Spleen (tissue), 13 donors: ENCODE data around the gene TMEM215. TPM values are rescaled to one million over a fixed set of nuclear protein-coding genes. Genes with fewer than 3 reads are reported as not detected.
A peak's percentile ranks its signal among the peaks of the same experiment; 100 is the strongest.

Experiments used
- DNase-seq: peaks from one replicate; pipeline ENCODE4 v3.0.0-alpha.2; 2020
- H3K27ac ChIP-seq, 8 donors: fragments of 200-600 bp; sonication (generic) in 7 of 8; 1 replicate in 4 of 8; 2 replicates in 4 of 8; pipeline versions ENCODE4 v1.5.0 to v1.8.0; 2016 to 2021; ENCODE audit warnings: inconsistent platforms in 4 of 8, mild to moderate bottlenecking in 4 of 8, moderate library complexity in 1 of 8
- H3K27me3 ChIP-seq, 7 donors: fragments of 200-600 bp; sonication (generic) in 6 of 7; replicated peaks in 1 of 7; 1 replicate in 4 of 7; 2 replicates in 3 of 7; pipeline versions ENCODE4 v1.5.0 to v1.8.0; 2016 to 2021; ENCODE audit warnings: inconsistent platforms in 3 of 7, mild to moderate bottlenecking in 1 of 7
- H3K36me3 ChIP-seq, 6 donors: fragments of 200-600 bp; sonication (generic) in 5 of 6; 1 replicate in 4 of 6; 2 replicates in 2 of 6; pipeline versions ENCODE4 v1.5.0 to v1.8.0; 2016 to 2021; ENCODE audit warnings: inconsistent platforms in 2 of 6
- H3K4me1 ChIP-seq, 6 donors: fragments of 200-600 bp; sonication (generic) in 5 of 6; 1 replicate in 3 of 6; 2 replicates in 3 of 6; pipeline versions ENCODE4 v1.5.0 to v1.8.0; 2016 to 2021; ENCODE audit warnings: inconsistent platforms in 3 of 6
- H3K4me3 ChIP-seq, 8 donors: fragments of 200-600 bp; sonication (generic) in 7 of 8; 1 replicate in 4 of 8; 2 replicates in 4 of 8; pipeline versions ENCODE4 v1.5.0 to v1.8.0; 2016 to 2021; ENCODE audit warnings: inconsistent platforms in 4 of 8, mild to moderate bottlenecking in 4 of 8, moderate library complexity in 2 of 8
- H3K9me3 ChIP-seq, 8 donors: fragments of 200-600 bp; sonication (generic) in 7 of 8; 1 replicate in 4 of 8; 2 replicates in 4 of 8; pipeline versions ENCODE4 v1.5.0 to v1.8.0; 2016 to 2021; ENCODE audit warnings: inconsistent platforms in 4 of 8
- CTCF ChIP-seq, 11 experiments: fragments of 200-600 bp in 7 of 11; fragments of 450-650 bp in 4 of 11; sonication (generic) in 4 of 11; IDR thresholded peaks in 8 of 11; conservative IDR thresholded peaks in 3 of 11; 1 replicate in 7 of 11; 2 replicates in 4 of 11; pipeline versions ENCODE4 v1.4.0 to v1.8.0; 2016 to 2021; ENCODE audit warnings: antibody characterized with exemption in 11 of 11, inconsistent platforms in 4 of 11, mild to moderate bottlenecking in 1 of 11
- POLR2A ChIP-seq, 3 donors: fragments of 450-650 bp; IDR thresholded peaks; one replicate each; pipeline ENCODE4 v1.5.1; 2017; ENCODE audit warnings: antibody characterized with exemption in 3 of 3, mild to moderate bottlenecking in 1 of 3
- POLR2AphosphoS5 ChIP-seq, 3 donors: sonication (generic); formaldehyde crosslinking; IDR thresholded peaks; one replicate each; pipeline ENCODE4 v1.5.1; 2017; ENCODE audit warnings: antibody characterized with exemption in 3 of 3
- WGBS, 5 donors: extraction: QIAGEN DNeasy Blood & Tissue Kit in 3 of 5; methylation state at CpG; one replicate each; pipeline versions ENCODE4 v1.1.5 to v1.1.7; 2013 to 2018; 5-methylcytosine and 5-hydroxymethylcytosine counted together
- intact Hi-C: fragments of 100-400 bp; cut with DNase I; formaldehyde crosslinking; loops from one replicate; pipeline ENCODE4 v1.15.0; 2023; ENCODE audit warnings: low total_unique reads
- long read RNA-seq, 2 donors: transcript quantifications; one replicate each; lab custom pipeline, GENCODE V29; 2026
- polyA plus RNA-seq, 3 donors: library from polyadenylated mRNA; stranded (reverse); fragments of 200-250 nt; gene quantifications; one replicate each; pipeline ENCODE4 v1.2.1, GENCODE V29; 2013
- total RNA-seq, 7 donors: library from RNA; depleted of rRNA in 3 of 7; stranded (reverse); fragments of >200 nt in 3 of 7; fragmentation: NEBNext Ultra II Directional in 4 of 7; extraction: Animal tissue kit (Norgen Biotek cat#: 25700) in 4 of 7; gene quantifications; one replicate each; pipeline versions ENCODE4 v1.1.0 to v1.2.1, GENCODE V29; 2016 to 2021
- donor health status: healthy with polysubstance abuse.
- donor health status: DM: no; HTN: no; CAD: no; lungs with moderate emphysema.
- donor health status: DM: no; HTN: no; CAD: no.
- donor health status: Bipolar disorder and iron deficiency.
- donor health status: healthy.
- donor health status: DM: no; HTN: no; CAD: no.
- donor health status: DM: yes; HTN: yes; CAD: no.

Gene TMEM215
- total RNA-seq, result not detected
- not detected for polyA plus RNA-seq
- long read RNA-seq, donor 1, result 0 reads
- long read RNA-seq, donor 2, result 0 reads

GRCh38 chr9:32783168-32783891 lies at the start of gene TMEM215:
TSS of gene TMEM215 (plus strand) at chr9:32783540. CDS start at chr9:32784184, 644 bp downstream.
- H3K4me3 ChIP-seq, result peak within 1 kb of the TSS in 2 of 8 donors; percentile 7 to 48

GRCh38 chr9:32735476-32735875 lies 47.9 kb upstream of the TMEM215 start:
- 54 to 82% (median 72%) methylated on average over 3 of the region's 3 CpGs for WGBS, 5 donors
- H3K9me3 ChIP-seq, result no peaks in the 10 kb centered on the region
- no peak overlapping the region for H3K27ac ChIP-seq
- no peak for DNase-seq
- no peaks in the 10 kb centered on the region for H3K4me1 ChIP-seq
- no peak for TF ChIP-seq CTCF (IDR thresholded peaks at IDR 0.05 in 8 of 11, conservative IDR thresholded peaks at IDR 0.05 in 3 of 11)
- TF ChIP-seq POLR2AphosphoS5 (IDR thresholded peaks at IDR 0.05), result no peak
- no peak for TF ChIP-seq POLR2A (IDR thresholded peaks at IDR 0.05)
- no peak overlapping the region for H3K4me3 ChIP-seq
- intact Hi-C loops, result no loop called here
- no peaks in the 10 kb centered on the region for H3K36me3 ChIP-seq
- H3K27me3 ChIP-seq, result no peaks in the 10 kb centered on the region

More at GRCh38 chr9:32783168-32783891, at the start of gene TMEM215:
- Histone ChIP-seq H3K36me3 (no peaks in the 10 kb centered on the region), H3K27ac (no peak within 1 kb of the TSS), H3K9me3 (no peaks in the 10 kb centered on the region), H3K27me3 (peaks cover 0 to 74% (median 41%) of the 10 kb centered on the region in 7 donors), H3K4me1 (peaks cover 0 to 11% (median 4%) of the 10 kb centered on the region in 6 donors)
- intact Hi-C loops, result no loop called here
- DNase-seq, result peak; percentile 53
- TF ChIP-seq CTCF (IDR thresholded peaks at IDR 0.05 in 8 of 11, conservative IDR thresholded peaks at IDR 0.05 in 3 of 11), result no peak
- TF ChIP-seq POLR2AphosphoS5 (IDR thresholded peaks at IDR 0.05), result no peak
- no peak for TF ChIP-seq POLR2A (IDR thresholded peaks at IDR 0.05)
- 3 to 11% (median 3%) methylated on average over 25 to 59 of the region's 59 CpGs for WGBS, 5 donors

GRCh38 chr9:32737378-32737777 lies 46.0 kb upstream of the TMEM215 start:
- intact Hi-C loops, result no loop called here
- Histone ChIP-seq H3K36me3 (no peaks in the 10 kb centered on the region), H3K27me3 (no peaks in the 10 kb centered on the region), H3K4me3 (no peak overlapping the region), H3K4me1 (no peaks in the 10 kb centered on the region), H3K9me3 (no peaks in the 10 kb centered on the region), H3K27ac (no peak overlapping the region)
- no peak for TF ChIP-seq CTCF (IDR thresholded peaks at IDR 0.05 in 8 of 11, conservative IDR thresholded peaks at IDR 0.05 in 3 of 11)
- no peak for TF ChIP-seq POLR2AphosphoS5 (IDR thresholded peaks at IDR 0.05)
- TF ChIP-seq POLR2A (IDR thresholded peaks at IDR 0.05), result no peak
- WGBS, 5 donors, result 70 to 93% (median 71%) methylated on average over 1 of the region's 1 CpG
- no peak for DNase-seq

GRCh38 chr9:32738501-32739172 lies 44.7 kb upstream of the TMEM215 start:
- H3K4me1 ChIP-seq, result no peaks in the 10 kb centered on the region
- H3K27ac ChIP-seq, result no peak overlapping the region
- H3K36me3 ChIP-seq, result no peaks in the 10 kb centered on the region
- 83 to 92% (median 90%) methylated on average over 4 of the region's 4 CpGs for WGBS, 5 donors
- no peaks in the 10 kb centered on the region for H3K27me3 ChIP-seq
- H3K9me3 ChIP-seq, result peaks cover 0 to 12% (median 4%) of the 10 kb centered on the region in 8 donors
- DNase-seq, result no peak
- TF ChIP-seq POLR2A (IDR thresholded peaks at IDR 0.05) (no peak), CTCF (IDR thresholded peaks at IDR 0.05 in 8 of 11, conservative IDR thresholded peaks at IDR 0.05 in 3 of 11) (no peak), POLR2AphosphoS5 (IDR thresholded peaks at IDR 0.05) (no peak)
- no peak overlapping the region for H3K4me3 ChIP-seq
- intact Hi-C loops, result no loop called here
